Amniotic stem cell (primary cell): ENCODE data around the gene EFEMP1.

ENCODE experiments used
- DNase-seq: peaks from one replicate; lab custom pipeline; 2025; lab: John Stamatoyannopoulos, UW

Gene EFEMP1

GRCh38 chr2:55932843-55933242, 9.3 kb upstream of the EFEMP1 start:
- DNase-seq, result no peak

- no peak for DNase-seq
Observed at GRCh38 chr2:55931281-55931680, 7.7 kb upstream of the EFEMP1 start.

GRCh38 chr2:55929476-55929875, 5.9 kb upstream of the EFEMP1 start:
- DNase-seq, result no peak

- no peak for DNase-seq
Observed at GRCh38 chr2:55926974-55927373, 3.4 kb upstream of the EFEMP1 start.

GRCh38 chr2:55926246-55926645, 2.7 kb upstream of the EFEMP1 start:
- no peak for DNase-seq

GRCh38 chr2:55923982-55924321, 370 bp upstream of the EFEMP1 start:
- DNase-seq, result no peak

- no peak for DNase-seq
Observed at GRCh38 chr2:55922291-55922907, 1.2 kb downstream of the EFEMP1 start.

- DNase-seq, result no peak
Observed at GRCh38 chr2:55919574-55919973, 4.0 kb downstream of the EFEMP1 start.

- DNase-seq, result no peak
Observed at GRCh38 chr2:55918856-55919255, 4.7 kb downstream of the EFEMP1 start.

GRCh38 chr2:55917713-55918390, 5.7 kb downstream of the EFEMP1 start:
- DNase-seq, result no peak

GRCh38 chr2:55917117-55917516, 6.5 kb downstream of the EFEMP1 start:
- no peak for DNase-seq

- DNase-seq, result no peak
Observed at GRCh38 chr2:55916473-55917049, 7.0 kb downstream of the EFEMP1 start.

- no peak for DNase-seq
Observed at GRCh38 chr2:55914786-55915185, 8.8 kb downstream of the EFEMP1 start.

GRCh38 chr2:55912926-55913325, 10.7 kb downstream of the EFEMP1 start:
- no peak for DNase-seq

GRCh38 chr2:55910077-55910476, 13.5 kb downstream of the EFEMP1 start:
- DNase-seq, result no peak

- no peak for DNase-seq
Observed at GRCh38 chr2:55907686-55908085, 15.9 kb downstream of the EFEMP1 start.

GRCh38 chr2:55906993-55907392, 16.6 kb downstream of the EFEMP1 start:
- DNase-seq, result no peak

GRCh38 chr2:55903727-55904126, 19.9 kb downstream of the EFEMP1 start:
- no peak for DNase-seq

GRCh38 chr2:55902971-55903370, 20.6 kb downstream of the EFEMP1 start:
- no peak for DNase-seq

- no peak for DNase-seq
Observed at GRCh38 chr2:55902429-55902828, 21.2 kb downstream of the EFEMP1 start.

GRCh38 chr2:55901941-55902340, 21.6 kb downstream of the EFEMP1 start:
- DNase-seq, result no peak

GRCh38 chr2:55901322-55901721, 22.3 kb downstream of the EFEMP1 start:
- no peak for DNase-seq

- no peak for DNase-seq
Observed at GRCh38 chr2:55899881-55900280, 23.7 kb downstream of the EFEMP1 start.
